ENCODE data around the gene DHRS1.

- TF ChIP-seq, protein P1, sequence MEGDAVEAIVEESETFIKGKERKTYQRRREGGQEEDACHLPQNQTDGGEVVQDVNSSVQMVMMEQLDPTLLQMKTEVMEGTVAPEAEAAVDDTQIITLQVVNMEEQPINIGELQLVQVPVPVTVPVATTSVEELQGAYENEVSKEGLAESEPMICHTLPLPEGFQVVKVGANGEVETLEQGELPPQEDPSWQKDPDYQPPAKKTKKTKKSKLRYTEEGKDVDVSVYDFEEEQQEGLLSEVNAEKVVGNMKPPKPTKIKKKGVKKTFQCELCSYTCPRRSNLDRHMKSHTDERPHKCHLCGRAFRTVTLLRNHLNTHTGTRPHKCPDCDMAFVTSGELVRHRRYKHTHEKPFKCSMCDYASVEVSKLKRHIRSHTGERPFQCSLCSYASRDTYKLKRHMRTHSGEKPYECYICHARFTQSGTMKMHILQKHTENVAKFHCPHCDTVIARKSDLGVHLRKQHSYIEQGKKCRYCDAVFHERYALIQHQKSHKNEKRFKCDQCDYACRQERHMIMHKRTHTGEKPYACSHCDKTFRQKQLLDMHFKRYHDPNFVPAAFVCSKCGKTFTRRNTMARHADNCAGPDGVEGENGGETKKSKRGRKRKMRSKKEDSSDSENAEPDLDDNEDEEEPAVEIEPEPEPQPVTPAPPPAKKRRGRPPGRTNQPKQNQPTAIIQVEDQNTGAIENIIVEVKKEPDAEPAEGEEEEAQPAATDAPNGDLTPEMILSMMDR (IDR thresholded peaks at IDR 0.05; ENCODE audit: low read depth, low read length): no peak
- TF ChIP-seq EZH2phosphoT487 (IDR thresholded peaks at IDR 0.05; ENCODE audit: low read depth): no peak
These were observed 47.6 kb upstream of the DHRS1 start for GRCh38 chr14:24347134-24347533.

Measured in OCI-LY3 (cell line).